ENCODE measurements around the gene RAB31.

DNA sequence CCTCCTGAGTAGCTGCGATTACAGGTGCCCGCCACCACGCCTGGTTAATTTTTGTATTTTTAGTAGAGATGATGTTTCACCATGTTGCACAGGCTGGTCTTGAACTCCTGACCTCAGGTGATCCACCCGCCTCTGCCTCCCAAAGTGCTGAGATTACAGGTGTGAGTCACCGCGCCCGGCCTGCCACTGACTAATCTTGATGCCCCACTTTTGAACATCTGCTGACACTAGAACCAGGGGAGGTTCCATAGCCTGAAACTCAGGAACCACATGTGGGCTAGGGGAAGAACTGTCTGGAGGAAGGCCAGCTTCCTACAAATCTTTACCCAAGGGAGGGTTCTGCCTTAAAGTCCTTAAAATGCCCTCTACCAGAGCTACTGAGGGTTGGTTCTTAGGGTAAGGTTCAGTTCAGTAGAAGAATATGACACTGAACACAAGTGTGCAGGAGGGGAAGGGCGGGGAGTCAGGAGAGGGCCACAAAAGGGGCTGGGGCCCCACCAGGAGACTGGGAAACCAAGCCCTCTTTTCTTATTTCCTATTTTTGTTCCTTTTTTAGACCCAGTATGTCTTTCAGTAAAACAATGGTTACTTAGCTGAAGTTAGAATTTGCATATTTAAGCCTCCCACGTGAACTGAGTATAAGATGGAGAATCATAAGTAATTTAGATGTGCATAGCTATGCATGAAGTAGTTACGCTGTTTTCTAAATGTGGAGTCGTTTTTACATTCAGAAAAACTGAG, 6.3 kb upstream of the RAB31 start:
- TF ChIP-seq CTCF (IDR thresholded peaks at IDR 0.05; ENCODE audit: poor library complexity) (no peak), EZH2 (IDR thresholded peaks at IDR 0.05; ENCODE audit: borderline replicate concordance) (no peak)
